GM21717 (cell line): ENCODE measurements around the gene SLC8B1.

Experiments
- ATAC-seq: cut with Tn5 transposase; IDR thresholded peaks from one replicate; pipeline ENCODE4 v1.9.1; 2021; ENCODE audit warnings: mild to moderate bottlenecking, moderate library complexity; ENCODE audit not compliant: unreplicated experiment

The SLC8B1 gene

GRCh38 chr12:113296557-113297213 lies 38.2 kb downstream of the SLC8B1 start:
- no peak for ATAC-seq

GRCh38 chr12:113295886-113296556 lies 38.9 kb downstream of the SLC8B1 start:
- no peak for ATAC-seq

- ATAC-seq, result no peak
Observed at GRCh38 chr12:113293100-113293499, 41.8 kb downstream of the SLC8B1 start.

- no peak for ATAC-seq
Observed at GRCh38 chr12:113292547-113292946, 42.4 kb downstream of the SLC8B1 start.

GRCh38 chr12:113292091-113292490 lies 42.8 kb downstream of the SLC8B1 start:
- no peak for ATAC-seq

- no peak for ATAC-seq
Observed at GRCh38 chr12:113291586-113291985, 43.3 kb downstream of the SLC8B1 start.

GRCh38 chr12:113290506-113290905 lies 44.4 kb downstream of the SLC8B1 start:
- ATAC-seq, result no peak

- ATAC-seq, result no peak
Observed at GRCh38 chr12:113289361-113289760, 45.5 kb downstream of the SLC8B1 start.

- no peak for ATAC-seq
Observed at GRCh38 chr12:113287899-113288282, 47.0 kb downstream of the SLC8B1 start.

GRCh38 chr12:113287146-113287898 lies 47.6 kb downstream of the SLC8B1 start:
- no peak for ATAC-seq

- ATAC-seq, result no peak
Observed at GRCh38 chr12:113286712-113287111, 48.2 kb downstream of the SLC8B1 start.

- no peak for ATAC-seq
Observed at GRCh38 chr12:113285679-113286610, 49.0 kb downstream of the SLC8B1 start.

GRCh38 chr12:113284751-113285150 lies 50.2 kb downstream of the SLC8B1 start:
- ATAC-seq, result no peak

GRCh38 chr12:113278633-113279032 lies 56.3 kb downstream of the SLC8B1 start:
- ATAC-seq, result no peak

- no peak for ATAC-seq
Observed at GRCh38 chr12:113278141-113278540, 56.8 kb downstream of the SLC8B1 start.

- no peak for ATAC-seq
Observed at GRCh38 chr12:113277511-113277910, 57.4 kb downstream of the SLC8B1 start.

- no peak for ATAC-seq
Observed at GRCh38 chr12:113276946-113277500, 57.9 kb downstream of the SLC8B1 start.

- no peak for ATAC-seq
Observed at GRCh38 chr12:113276306-113276705, 58.6 kb downstream of the SLC8B1 start.

- no peak for ATAC-seq
Observed at GRCh38 chr12:113274848-113275247, 60.1 kb downstream of the SLC8B1 start.

GRCh38 chr12:113273053-113273725 lies 61.7 kb downstream of the SLC8B1 start:
- ATAC-seq, result no peak
